ENCODE results near the gene SMIM36.
"Not testable (repeated sequence)": the region's sequence is repeated elsewhere in the genome, so short reads cannot be mapped to it uniquely, and the experiment has no call there.

The SMIM36 gene

DNA sequence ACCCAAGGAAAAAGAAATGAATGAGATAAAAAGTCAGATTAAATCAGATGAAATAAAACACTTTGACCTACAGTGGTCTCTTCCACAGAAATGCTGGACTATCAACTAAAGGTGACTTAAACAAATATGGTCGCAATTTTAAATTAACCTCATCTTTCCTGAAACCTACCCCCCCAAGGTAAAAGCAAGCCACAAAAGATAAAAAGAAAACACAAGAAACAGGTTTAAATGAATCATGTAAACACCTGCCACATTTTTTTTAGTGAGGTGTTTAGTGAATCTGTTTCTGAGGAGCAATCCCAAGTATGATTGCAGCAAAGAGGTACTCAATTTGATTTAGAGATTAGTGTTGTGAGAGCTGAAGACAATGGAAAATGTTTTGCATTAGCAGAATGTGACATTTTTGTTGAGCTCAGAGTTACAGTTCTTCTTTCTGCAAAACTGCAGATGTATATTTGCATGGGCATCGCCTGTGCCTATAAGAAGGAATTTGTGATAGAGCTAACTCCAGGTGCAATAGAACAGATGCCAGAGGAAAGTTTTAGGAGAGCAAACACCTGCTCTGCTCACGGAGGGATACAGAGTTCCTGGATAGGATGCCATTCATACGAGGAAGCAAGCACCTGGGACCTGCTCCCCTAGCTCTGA lies 86.2 kb downstream of the SMIM36 start:
- no peak for DNase-seq (ENCODE audit: extremely low spot score)
- ChIA-PET CTCF (interaction anchor here (1.0 to 1.2 kb wide), 2 partner anchors 9 to 17 kb away, joined by 3 to 4 read pairs; no protein-coding TSS in a partner anchor), POLR2A (interaction anchor here (0.7 kb wide), 1 partner anchor 8 kb away, joined by 3 read pairs; no protein-coding TSS in a partner anchor)
- no peak for TF ChIP-seq CTCF (IDR thresholded peaks at IDR 0.05; ENCODE audit: control extremely low read depth, extremely low read depth, low read depth, missing control alignments)

- no peak for DNase-seq (ENCODE audit: extremely low spot score)
- TF ChIP-seq CTCF (IDR thresholded peaks at IDR 0.05; ENCODE audit: control extremely low read depth, extremely low read depth, low read depth, missing control alignments) = no peak
- CTCF ChIA-PET = interaction anchor here (1.0 to 1.7 kb wide), 2 partner anchors 10 to 18 kb away, joined by 3 to 4 read pairs; no protein-coding TSS in a partner anchor
- POLR2A ChIA-PET = no interaction called here
These were observed 87.7 kb downstream of the SMIM36 start for GRCh38 chr17:55423535-55423934.

GRCh38 chr17:55422828-55423164 lies 88.5 kb downstream of the SMIM36 start:
- CTCF ChIA-PET = interaction anchor here (1.0 to 1.7 kb wide), 2 partner anchors 10 to 18 kb away, joined by 3 to 4 read pairs; no protein-coding TSS in a partner anchor
- POLR2A ChIA-PET; DNase-seq (ENCODE audit: extremely low spot score): not testable (repeated sequence)

GRCh38 chr17:55421179-55421934 lies 89.9 kb downstream of the SMIM36 start, which contains the start of gene MMD:
MMD (minus strand) TSS chr17:55421835; CDS start chr17:55421695, 140 bp downstream.
- ChIA-PET POLR2A (no interaction called here), CTCF (interaction anchor here (1.1 to 2.3 kb wide), 6 partner anchors 11 to 95 kb away, joined by 3 to 7 read pairs (median 4); no protein-coding TSS in a partner anchor)
- TF ChIP-seq CTCF (IDR thresholded peaks at IDR 0.05; ENCODE audit: control extremely low read depth, extremely low read depth, low read depth, missing control alignments) = no peak
- DNase-seq (ENCODE audit: extremely low spot score) = no peak

DNA sequence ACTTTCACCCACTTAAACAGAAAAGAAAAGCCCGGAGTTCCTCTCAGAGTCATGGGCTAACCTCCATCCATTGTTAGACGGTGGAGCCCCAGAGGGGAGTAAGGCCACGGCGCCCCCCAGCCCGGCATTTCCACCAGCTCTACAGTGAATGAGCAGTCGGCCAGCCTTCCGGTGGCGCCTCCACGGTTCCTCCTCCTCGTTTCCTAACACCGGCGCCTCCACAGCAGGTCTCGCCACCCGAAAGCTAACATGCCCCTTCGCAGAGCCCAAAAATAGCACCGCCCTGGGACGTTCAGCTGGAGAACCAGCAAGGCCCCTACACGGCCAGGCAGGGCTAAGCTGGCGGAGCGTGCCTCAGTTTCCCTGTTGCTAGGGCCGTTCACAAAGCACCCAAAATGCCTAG lies 90.5 kb downstream of the SMIM36 start:
- peak; percentile 30 for DNase-seq (ENCODE audit: extremely low spot score)
- CTCF ChIA-PET = interaction anchor here (1.1 to 2.3 kb wide), 6 partner anchors 10 to 95 kb away, joined by 3 to 7 read pairs (median 4); no protein-coding TSS in a partner anchor
- no peak for TF ChIP-seq CTCF (IDR thresholded peaks at IDR 0.05; ENCODE audit: control extremely low read depth, extremely low read depth, low read depth, missing control alignments)
- POLR2A ChIA-PET = no interaction called here

- POLR2A ChIA-PET = no interaction called here
- CTCF ChIA-PET = interaction anchor here (1.1 to 2.3 kb wide), 4 partner anchors 10 to 96 kb away, joined by 3 to 7 read pairs (median 4); no protein-coding TSS in a partner anchor
- peak; percentile 47 for DNase-seq (ENCODE audit: extremely low spot score)
- no peak for TF ChIP-seq CTCF (IDR thresholded peaks at IDR 0.05; ENCODE audit: control extremely low read depth, extremely low read depth, low read depth, missing control alignments)
These were observed 91.0 kb downstream of the SMIM36 start for GRCh38 chr17:55420067-55420775.
